ENCODE measurements around the gene CADPS2.
"Not testable (repeated sequence)": the region's sequence is repeated elsewhere in the genome, so short reads cannot be mapped to it uniquely, and the experiment has no call there.

The CADPS2 gene

GRCh38 chr7:122849322-122849956 lies 36.8 kb downstream of the CADPS2 start:
- no peak for DNase-seq

- no peak for DNase-seq
Measured at GRCh38 chr7:122847871-122848473, 38.3 kb downstream of the CADPS2 start.

DNA sequence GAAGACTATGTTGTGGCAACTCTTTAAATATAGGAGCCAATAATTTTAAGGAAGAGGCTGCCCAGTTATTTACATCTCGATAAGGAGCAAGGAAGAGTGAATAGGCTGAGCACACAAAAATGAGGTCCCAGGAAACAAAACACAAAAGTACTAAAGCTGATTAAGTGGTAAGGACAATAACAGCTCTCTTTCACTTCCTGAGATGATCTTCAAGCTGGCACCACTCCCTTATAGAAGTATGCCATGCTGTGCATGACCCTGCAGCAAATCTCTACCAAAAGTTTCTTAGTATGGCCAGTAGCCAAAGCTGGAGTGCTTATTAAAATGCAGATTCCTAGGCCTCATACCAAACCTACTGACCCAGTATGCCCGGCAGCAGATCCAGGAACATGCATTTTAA lies 39.7 kb downstream of the CADPS2 start:
- no peak for DNase-seq

GRCh38 chr7:122845286-122845685 lies 41.0 kb downstream of the CADPS2 start:
- DNase-seq, result no peak

- no peak for DNase-seq
Measured at GRCh38 chr7:122844191-122844988, 41.9 kb downstream of the CADPS2 start.

DNA sequence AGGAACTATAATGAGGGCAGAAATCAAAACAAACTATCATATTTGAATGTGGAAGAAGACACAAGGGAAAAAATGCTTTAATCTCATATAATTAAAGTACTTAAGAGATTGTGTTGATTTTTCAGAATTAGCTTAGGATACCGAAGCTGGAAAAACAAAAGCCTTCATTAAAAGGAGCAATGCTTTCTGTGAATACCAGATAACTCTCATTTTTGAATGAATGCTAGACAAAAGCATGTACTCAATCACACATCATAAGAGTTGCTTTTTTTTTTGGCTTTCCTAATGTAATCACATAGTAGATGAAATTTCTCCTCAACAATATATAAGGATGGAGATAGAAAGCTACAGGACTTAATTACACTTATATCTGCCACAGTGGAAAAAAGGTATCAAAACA lies 43.3 kb downstream of the CADPS2 start:
- no peak for DNase-seq

DNA sequence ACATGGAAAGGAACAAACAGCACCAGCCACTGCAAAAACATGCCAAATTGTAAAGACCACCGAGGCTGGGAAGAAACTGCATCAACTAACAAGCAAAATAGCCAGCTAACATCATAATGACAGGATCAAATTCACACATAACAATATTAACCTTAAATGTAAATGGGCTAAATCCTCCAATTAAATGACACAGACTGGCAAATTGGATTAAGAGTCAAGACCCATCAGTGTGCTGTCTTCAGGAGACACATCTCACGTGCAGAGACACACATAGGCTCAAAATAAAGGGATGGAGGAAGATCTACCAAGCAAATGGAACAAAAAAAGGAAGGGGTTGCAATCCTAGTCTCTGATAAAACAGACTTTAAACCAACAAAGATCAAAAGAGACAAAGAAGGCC lies 50.0 kb downstream of the CADPS2 start:
- not testable (repeated sequence) for DNase-seq

DNA sequence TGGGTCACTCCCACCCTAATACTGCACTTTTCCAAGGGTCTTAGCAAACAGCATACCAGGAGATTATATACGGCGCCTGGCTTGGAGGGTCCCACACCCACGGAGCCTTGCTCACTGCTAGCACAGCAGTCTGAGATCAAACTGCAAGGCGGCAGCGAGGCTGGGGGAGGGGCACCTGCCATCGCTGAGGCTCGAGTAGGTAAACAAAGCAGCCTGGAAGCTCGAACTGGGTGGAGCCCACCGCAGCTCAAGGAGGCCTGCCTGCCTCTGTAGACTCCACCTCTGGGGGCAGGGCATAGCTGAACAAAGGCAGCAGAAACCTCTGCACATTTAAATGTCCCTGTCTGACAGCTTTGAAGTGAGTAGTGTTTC lies 51.7 kb downstream of the CADPS2 start:
- DNase-seq, result not testable (repeated sequence)

- no peak for DNase-seq
Measured at GRCh38 chr7:122833888-122834570, 52.2 kb downstream of the CADPS2 start.

DNA sequence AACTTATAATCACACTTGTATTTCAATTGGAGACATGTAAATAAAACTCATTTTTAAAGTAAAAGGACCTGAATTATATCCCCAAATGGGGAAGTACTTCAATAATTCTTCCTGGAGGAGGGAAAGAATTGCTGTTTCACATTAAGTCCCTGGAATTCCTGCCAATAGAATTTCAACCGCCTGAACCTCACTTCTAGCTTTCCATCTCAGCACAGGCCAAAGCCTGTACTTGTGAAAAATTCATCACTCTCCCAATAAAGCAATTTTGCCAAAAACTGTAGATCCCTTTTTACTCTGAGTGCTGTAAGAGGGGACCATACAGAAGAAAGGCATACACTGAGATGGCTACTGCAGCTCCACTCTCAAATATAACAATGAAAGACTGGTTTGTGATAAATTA lies 54.8 kb downstream of the CADPS2 start:
- DNase-seq, result no peak

DNA sequence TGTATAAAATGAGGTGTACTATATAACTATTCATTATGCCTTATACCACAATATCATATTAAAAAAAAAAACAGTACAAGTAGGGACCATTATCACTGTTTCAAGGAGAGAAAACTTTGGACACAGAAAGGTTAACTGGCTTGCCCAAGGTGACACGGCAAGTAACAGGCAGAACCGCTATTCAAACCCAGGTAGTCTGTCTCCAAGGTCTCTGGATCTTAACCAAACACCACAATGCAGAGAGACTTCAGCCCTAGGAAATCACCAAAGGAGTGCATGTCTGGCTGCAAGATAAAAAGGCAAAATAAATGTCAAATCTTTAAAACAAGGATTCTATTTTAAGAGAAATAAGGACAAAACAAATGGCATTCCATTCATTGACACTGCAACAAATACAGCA lies 56.3 kb downstream of the CADPS2 start:
- no peak for DNase-seq

DNA sequence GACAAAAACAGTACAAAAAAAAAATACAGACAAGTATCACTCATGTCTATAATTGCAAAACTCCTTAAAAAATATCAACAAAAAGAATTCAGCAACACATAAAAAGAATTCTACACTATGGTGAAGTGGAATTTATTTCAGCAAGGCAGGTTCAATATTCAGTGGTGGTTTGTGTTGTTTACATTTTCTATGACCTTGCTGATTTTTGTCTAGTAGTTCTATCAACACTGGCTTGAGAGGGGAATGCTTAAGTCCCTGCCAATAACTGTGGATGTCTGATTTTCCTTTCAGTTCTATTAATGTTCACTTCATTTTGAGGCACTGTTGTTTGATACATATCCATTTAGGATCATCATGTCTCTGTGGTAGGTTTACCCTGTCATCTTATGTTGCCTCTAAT lies 58.5 kb downstream of the CADPS2 start:
- DNase-seq, result no peak

- no peak for DNase-seq
Measured at GRCh38 chr7:122813845-122814244, 72.4 kb downstream of the CADPS2 start.

DNA sequence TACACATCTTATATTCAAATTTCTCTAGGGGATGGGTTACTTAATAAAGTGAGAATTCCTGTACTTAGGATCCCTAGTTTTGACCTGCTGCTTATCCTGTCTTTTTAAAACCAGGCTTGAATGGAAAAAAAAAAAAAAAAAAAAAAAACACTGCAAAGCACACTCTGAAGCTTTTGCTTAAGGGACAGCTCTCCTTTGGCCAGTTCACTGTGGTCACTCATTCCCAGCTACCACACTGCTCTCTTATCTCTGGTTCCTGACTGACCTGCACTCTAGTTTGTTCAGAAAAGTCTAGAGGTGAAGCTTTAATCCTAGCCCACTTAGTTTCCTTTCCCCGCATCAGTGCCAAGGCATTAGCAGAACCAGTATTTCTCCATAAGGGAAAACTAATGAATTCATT lies 82.4 kb downstream of the CADPS2 start:
- no peak for DNase-seq

- DNase-seq, result no peak
Measured at GRCh38 chr7:122803323-122803722, 82.9 kb downstream of the CADPS2 start.

DNA sequence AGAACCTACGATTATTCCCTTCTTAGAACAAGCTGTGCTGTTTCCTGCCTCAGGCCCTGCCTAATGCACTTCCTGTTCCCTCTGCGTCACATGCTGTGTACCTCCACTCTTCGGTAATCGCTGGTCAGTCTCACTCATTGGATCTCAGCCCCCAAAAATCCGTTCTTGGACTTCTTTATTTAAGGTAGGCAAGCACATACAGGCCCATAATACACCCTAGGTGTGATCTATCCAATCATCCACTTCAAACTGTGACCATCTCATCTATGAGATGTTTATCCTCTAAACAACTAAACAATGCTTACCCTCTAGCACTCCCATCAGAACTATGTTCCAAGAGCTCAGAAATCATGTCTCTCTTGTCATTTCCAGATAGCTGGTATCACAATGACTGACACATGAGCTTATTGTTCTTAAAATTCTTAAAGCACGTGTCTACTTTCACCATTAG lies 83.9 kb downstream of the CADPS2 start:
- no peak for DNase-seq

- DNase-seq, result no peak
Measured at GRCh38 chr7:122791959-122792545, 94.2 kb downstream of the CADPS2 start.

DNA sequence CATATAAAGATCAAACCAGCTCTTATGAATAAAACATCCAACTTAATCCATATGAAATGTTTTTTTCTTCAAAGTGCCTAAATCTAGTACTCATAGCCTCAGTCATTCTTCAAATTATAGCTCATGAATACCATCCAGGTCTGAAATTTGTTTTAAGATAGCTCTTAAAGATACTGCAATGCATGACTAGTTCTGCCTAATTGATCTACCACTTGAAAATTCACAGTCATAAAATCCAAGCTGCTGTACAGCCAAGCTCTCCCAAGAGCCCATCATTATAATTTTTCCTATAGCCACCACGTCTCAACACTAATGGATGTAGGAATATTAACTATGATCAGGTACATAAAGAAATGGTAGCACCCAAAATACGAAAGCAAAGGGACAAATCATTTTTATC lies 95.7 kb downstream of the CADPS2 start:
- no peak for DNase-seq

GRCh38 chr7:122790132-122790531 lies 96.1 kb downstream of the CADPS2 start:
- DNase-seq, result no peak

- DNase-seq, result no peak
Measured at GRCh38 chr7:122789156-122789555, 97.1 kb downstream of the CADPS2 start.

GRCh38 chr7:122770686-122771335 lies 115.4 kb downstream of the CADPS2 start:
- DNase-seq, result no peak

- DNase-seq, result no peak
Measured at GRCh38 chr7:122768827-122769226, 117.4 kb downstream of the CADPS2 start.

- no peak for DNase-seq
Measured at GRCh38 chr7:122767339-122767738, 118.9 kb downstream of the CADPS2 start.

All from CD4-positive, alpha-beta T cell treated with Interleukin-17A for 4 hours (primary cell).